GM04504 (cell line): ENCODE measurements around the gene RABEP1.
"Not testable (repeated sequence)": the region's sequence is repeated elsewhere in the genome, so short reads cannot be mapped to it uniquely, and the experiment has no call there.

ENCODE experiments used
- DNase-seq: peaks from one replicate; pipeline ENCODE4 v3.0.0-alpha.2; 2012; ENCODE audit warnings: low read depth

Gene RABEP1

GRCh38 chr17:5424909-5425308 lies 142.8 kb downstream of the RABEP1 start:
- DNase-seq: no peak

- no peak for DNase-seq
These were observed 143.7 kb downstream of the RABEP1 start for GRCh38 chr17:5425826-5426225.

GRCh38 chr17:5429191-5429887 lies 147.3 kb downstream of the RABEP1 start:
- DNase-seq: no peak

- no peak for DNase-seq
These were observed 148.4 kb downstream of the RABEP1 start for GRCh38 chr17:5430413-5430999.

- not testable (repeated sequence) for DNase-seq
These were observed 149.2 kb downstream of the RABEP1 start for GRCh38 chr17:5431234-5431633.

GRCh38 chr17:5431949-5432556 lies 150.0 kb downstream of the RABEP1 start:
- DNase-seq: no peak

- no peak for DNase-seq
These were observed 152.9 kb downstream of the RABEP1 start for GRCh38 chr17:5434984-5435383.
